Measurements from ENCODE around the gene KRTAP5-11. TPM values are rescaled to one million over a fixed set of nuclear protein-coding genes. Genes with fewer than 3 reads are reported as not detected.
"Not testable (repeated sequence)": the region's sequence is repeated elsewhere in the genome, so short reads cannot be mapped to it uniquely, and the experiment has no call there.

KRTAP5-11 gene
- total RNA-seq, 1 donor from 2014 or later = not detected

GRCh38 chr11:71575723-71576424 is 6.8 kb downstream of the KRTAP5-11 start:
- Mint-ChIP-seq H3K27me3 (ENCODE audit: unreplicated experiment) (peaks cover 2% of the 10 kb centered on the region), H3K9me3 (ENCODE audit: unreplicated experiment) (no peaks in the 10 kb centered on the region), H3K4me1 (ENCODE audit: low read depth, unreplicated experiment) (peaks cover 8% of the 10 kb centered on the region), H3K36me3 (ENCODE audit: unreplicated experiment) (no peaks in the 10 kb centered on the region), H3K27ac (ENCODE audit: unreplicated experiment) (no peak overlapping the region), H3K4me3 (ENCODE audit: unreplicated experiment) (no peak overlapping the region)
- DNase-seq = no peak
- TF ChIP-seq, protein P1, sequence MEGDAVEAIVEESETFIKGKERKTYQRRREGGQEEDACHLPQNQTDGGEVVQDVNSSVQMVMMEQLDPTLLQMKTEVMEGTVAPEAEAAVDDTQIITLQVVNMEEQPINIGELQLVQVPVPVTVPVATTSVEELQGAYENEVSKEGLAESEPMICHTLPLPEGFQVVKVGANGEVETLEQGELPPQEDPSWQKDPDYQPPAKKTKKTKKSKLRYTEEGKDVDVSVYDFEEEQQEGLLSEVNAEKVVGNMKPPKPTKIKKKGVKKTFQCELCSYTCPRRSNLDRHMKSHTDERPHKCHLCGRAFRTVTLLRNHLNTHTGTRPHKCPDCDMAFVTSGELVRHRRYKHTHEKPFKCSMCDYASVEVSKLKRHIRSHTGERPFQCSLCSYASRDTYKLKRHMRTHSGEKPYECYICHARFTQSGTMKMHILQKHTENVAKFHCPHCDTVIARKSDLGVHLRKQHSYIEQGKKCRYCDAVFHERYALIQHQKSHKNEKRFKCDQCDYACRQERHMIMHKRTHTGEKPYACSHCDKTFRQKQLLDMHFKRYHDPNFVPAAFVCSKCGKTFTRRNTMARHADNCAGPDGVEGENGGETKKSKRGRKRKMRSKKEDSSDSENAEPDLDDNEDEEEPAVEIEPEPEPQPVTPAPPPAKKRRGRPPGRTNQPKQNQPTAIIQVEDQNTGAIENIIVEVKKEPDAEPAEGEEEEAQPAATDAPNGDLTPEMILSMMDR (IDR thresholded peaks at IDR 0.05; ENCODE audit: partially characterized antibody, unreplicated experiment) = no peak

DNA sequence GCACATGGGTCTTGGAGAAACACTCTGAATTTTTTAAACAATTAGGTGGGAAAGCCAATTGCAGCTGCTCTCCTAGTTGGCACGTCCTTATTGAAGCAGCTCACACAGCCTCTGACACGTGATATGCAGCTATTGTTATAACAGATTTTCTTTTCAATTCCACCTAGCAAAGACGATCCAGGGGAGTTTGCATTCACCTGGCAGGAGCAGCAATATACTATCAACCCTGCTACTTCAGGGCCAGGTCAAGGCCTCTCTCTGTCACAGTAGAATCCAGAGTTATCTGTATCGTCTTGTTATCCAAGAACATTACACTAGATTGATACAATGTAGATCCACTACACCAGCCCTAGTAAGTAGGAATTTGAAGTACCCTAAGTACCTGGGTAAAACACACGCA is 8.3 kb downstream of the KRTAP5-11 start:
- TF ChIP-seq, protein P1 (IDR thresholded peaks at IDR 0.05; ENCODE audit: partially characterized antibody, unreplicated experiment) = no peak
- peaks cover 8% of the 10 kb centered on the region for H3K4me1 Mint-ChIP-seq (ENCODE audit: low read depth, unreplicated experiment)
- H3K27me3 Mint-ChIP-seq (ENCODE audit: unreplicated experiment) = peaks cover 2% of the 10 kb centered on the region
- no peak for DNase-seq
- H3K27ac Mint-ChIP-seq (ENCODE audit: unreplicated experiment) = no peak overlapping the region
- no peaks in the 10 kb centered on the region for H3K36me3 Mint-ChIP-seq (ENCODE audit: unreplicated experiment)
- peaks cover 5% of the 10 kb centered on the region for H3K9me3 Mint-ChIP-seq (ENCODE audit: unreplicated experiment)
- H3K4me3 Mint-ChIP-seq (ENCODE audit: unreplicated experiment) = no peak overlapping the region

- Mint-ChIP-seq H3K4me3 (ENCODE audit: unreplicated experiment) (no peak overlapping the region), H3K4me1 (ENCODE audit: low read depth, unreplicated experiment) (peaks cover 4% of the 10 kb centered on the region), H3K9me3 (ENCODE audit: unreplicated experiment) (peaks cover 15% of the 10 kb centered on the region), H3K36me3 (ENCODE audit: unreplicated experiment) (no peaks in the 10 kb centered on the region), H3K27ac (ENCODE audit: unreplicated experiment) (no peak overlapping the region), H3K27me3 (ENCODE audit: unreplicated experiment) (peaks cover 2% of the 10 kb centered on the region)
- DNase-seq = no peak
- TF ChIP-seq, protein P1 (IDR thresholded peaks at IDR 0.05; ENCODE audit: partially characterized antibody, unreplicated experiment) = no peak
Observed at GRCh38 chr11:71572811-71573210, 9.9 kb downstream of the KRTAP5-11 start.

- Mint-ChIP-seq H3K4me1 (ENCODE audit: low read depth, unreplicated experiment) (peaks cover 12% of the 10 kb centered on the region), H3K9me3 (ENCODE audit: unreplicated experiment) (peaks cover 15% of the 10 kb centered on the region)
- H3K27ac Mint-ChIP-seq (ENCODE audit: unreplicated experiment); DNase-seq; H3K4me3 Mint-ChIP-seq (ENCODE audit: unreplicated experiment); H3K36me3 Mint-ChIP-seq (ENCODE audit: unreplicated experiment); H3K27me3 Mint-ChIP-seq (ENCODE audit: unreplicated experiment): not testable (repeated sequence)
Observed at GRCh38 chr11:71571101-71571850, 11.4 kb downstream of the KRTAP5-11 start.

DNA sequence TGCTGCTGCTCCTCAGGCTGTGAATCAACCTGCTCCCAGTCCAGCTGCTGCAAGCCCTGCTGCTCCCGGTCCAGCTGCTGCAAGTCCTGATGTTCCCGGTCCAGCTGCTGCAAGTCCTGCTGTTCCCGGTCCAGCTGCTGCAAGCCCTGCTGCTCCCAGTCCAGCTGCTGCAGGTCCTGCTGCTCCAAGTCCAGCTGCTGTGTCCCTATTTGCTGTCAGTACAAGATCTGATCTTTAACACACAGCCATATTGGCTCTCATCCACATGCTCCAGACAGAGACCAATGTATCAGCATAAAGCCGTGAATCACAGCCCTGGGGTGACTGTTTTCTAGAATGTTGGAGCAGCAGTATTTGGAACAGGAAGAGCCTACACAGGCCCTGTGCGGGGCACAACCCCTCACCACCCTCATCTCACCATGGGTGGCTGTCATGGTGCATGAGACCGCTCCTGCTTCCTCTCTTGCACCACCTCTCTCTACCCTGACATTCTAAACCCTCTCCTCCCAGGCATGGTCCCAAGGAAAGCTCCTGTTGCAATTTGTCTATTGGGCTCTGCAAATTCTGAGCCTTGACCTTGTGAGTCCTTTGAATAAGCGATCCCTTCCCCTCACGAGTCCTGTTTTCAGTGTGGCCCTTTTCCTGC is 13.8 kb downstream of the KRTAP5-11 start:
- Mint-ChIP-seq H3K27me3 (ENCODE audit: unreplicated experiment) (peaks cover 13% of the 10 kb centered on the region), H3K27ac (ENCODE audit: unreplicated experiment) (peak overlapping the region; percentile 20), H3K4me1 (ENCODE audit: low read depth, unreplicated experiment) (peaks cover 18% of the 10 kb centered on the region), H3K4me3 (ENCODE audit: unreplicated experiment) (no peak overlapping the region), H3K9me3 (ENCODE audit: unreplicated experiment) (peaks cover 21% of the 10 kb centered on the region), H3K36me3 (ENCODE audit: unreplicated experiment) (peaks cover 1% of the 10 kb centered on the region)
- DNase-seq = peak; percentile 39
- TF ChIP-seq, protein P1 (IDR thresholded peaks at IDR 0.05; ENCODE audit: partially characterized antibody, unreplicated experiment) = no peak

DNA sequence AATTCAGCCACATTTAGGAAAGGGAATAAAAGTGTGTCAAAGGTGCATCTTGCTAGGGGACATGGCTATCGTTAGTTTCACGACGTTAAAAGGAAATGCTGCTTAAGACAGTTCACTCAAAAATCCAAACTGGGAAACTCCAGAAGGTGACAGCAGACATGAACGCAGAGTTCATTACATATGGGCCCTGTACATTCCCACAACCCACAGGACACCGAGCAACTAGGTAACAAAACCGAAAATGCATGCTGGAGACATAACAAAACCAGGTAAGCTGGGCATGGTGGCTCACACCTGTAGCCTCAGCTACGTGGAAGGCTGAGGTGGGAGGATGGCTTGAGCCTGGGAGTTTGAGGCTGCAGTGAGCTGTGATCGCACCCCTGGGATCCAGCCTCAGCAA is 15.0 kb downstream of the KRTAP5-11 start:
- not testable (repeated sequence) for DNase-seq; H3K27ac Mint-ChIP-seq (ENCODE audit: unreplicated experiment); H3K4me3 Mint-ChIP-seq (ENCODE audit: unreplicated experiment)
- H3K9me3 Mint-ChIP-seq (ENCODE audit: unreplicated experiment) = peaks cover 21% of the 10 kb centered on the region
- peaks cover 18% of the 10 kb centered on the region for H3K4me1 Mint-ChIP-seq (ENCODE audit: low read depth, unreplicated experiment)
- peaks cover 10% of the 10 kb centered on the region for H3K36me3 Mint-ChIP-seq (ENCODE audit: unreplicated experiment)
- H3K27me3 Mint-ChIP-seq (ENCODE audit: unreplicated experiment) = peaks cover 13% of the 10 kb centered on the region

GRCh38 chr11:71566626-71567599 is 15.8 kb downstream of the KRTAP5-11 start:
- Mint-ChIP-seq H3K4me1 (ENCODE audit: low read depth, unreplicated experiment) (peaks cover 18% of the 10 kb centered on the region), H3K27ac (ENCODE audit: unreplicated experiment) (peak overlapping the region; percentile 33), H3K9me3 (ENCODE audit: unreplicated experiment) (peaks cover 23% of the 10 kb centered on the region), H3K27me3 (ENCODE audit: unreplicated experiment) (peaks cover 12% of the 10 kb centered on the region), H3K36me3 (ENCODE audit: unreplicated experiment) (peaks cover 10% of the 10 kb centered on the region)
- not testable (repeated sequence) for DNase-seq; H3K4me3 Mint-ChIP-seq (ENCODE audit: unreplicated experiment)
